GM10266 (cell line): Measurements from ENCODE around the gene ENG.

Source experiments
- DNase-seq: peaks from one replicate; pipeline ENCODE4 v3.0.0; 2012; ENCODE audit errors: extremely low spot score
- CTCF ChIP-seq: IDR thresholded peaks from 2 replicates; pipeline ENCODE4 v1.5.1; 2012; ENCODE audit warnings: mild to moderate bottlenecking, low read depth; ENCODE audit not compliant: control insufficient read depth, insufficient read depth; ENCODE audit errors: missing control alignments

Gene ENG

GRCh38 chr9:127802576-127803443 is 51.6 kb downstream of the ENG start, which contains the start of gene FPGS:
TSS of gene FPGS (plus strand) at chr9:127802882. CDS start at chr9:127802925, 43 bp downstream.
- peak; percentile 98 for DNase-seq
- no peak for TF ChIP-seq CTCF

GRCh38 chr9:127801955-127802575 is 52.4 kb downstream of the ENG start:
- no peak for DNase-seq
- peak; percentile 26 for TF ChIP-seq CTCF

GRCh38 chr9:127796852-127797370 is 57.5 kb downstream of the ENG start:
- peak; percentile 26 for DNase-seq
- TF ChIP-seq CTCF: no peak

- TF ChIP-seq CTCF: no peak
- no peak for DNase-seq
Observed at GRCh38 chr9:127796225-127796813, 58.1 kb downstream of the ENG start.

GRCh38 chr9:127794001-127794791 is 60.3 kb downstream of the ENG start:
- DNase-seq: no peak
- TF ChIP-seq CTCF: no peak

- DNase-seq: no peak
- no peak for TF ChIP-seq CTCF
Observed at GRCh38 chr9:127793093-127793708, 61.3 kb downstream of the ENG start.
